H9 (cell line): Measurements from ENCODE around the gene HEG1. TPM values are rescaled to one million over a fixed set of nuclear protein-coding genes. Genes with fewer than 3 reads are reported as not detected.

Experiments used
- DNase-seq: peaks from one replicate; pipeline ENCODE4 v3.0.0-alpha.2; 2017
- H2AFZ ChIP-seq: one replicate; pipeline ENCODE4 v1.6.1; 2013; ENCODE audit warnings: mild to moderate bottlenecking, low read length, control low read depth, moderate library complexity
- H2AK5ac ChIP-seq: 2 replicates; pipeline ENCODE4 v1.6.1; 2013; ENCODE audit warnings: low read length, control low read depth, mixed read lengths; ENCODE audit not compliant: insufficient read length
- H2BK120ac ChIP-seq: one replicate; pipeline ENCODE4 v1.6.1; 2013; ENCODE audit warnings: low read depth, mild to moderate bottlenecking, low read length, control low read depth, inconsistent platforms; ENCODE audit not compliant: poor library complexity, severe bottlenecking
- H2BK12ac ChIP-seq: 2 replicates; pipeline ENCODE4 v1.6.1; 2013; ENCODE audit warnings: low read length, control low read depth, mixed read lengths, low read depth; ENCODE audit not compliant: insufficient read length
- H2BK15ac ChIP-seq: 2 replicates; pipeline ENCODE4 v1.6.1; 2013; ENCODE audit warnings: low read depth, low read length, control low read depth
- H2BK20ac ChIP-seq: one replicate; pipeline ENCODE4 v1.6.1; 2013; ENCODE audit warnings: low read depth, mild to moderate bottlenecking, low read length, control low read depth, inconsistent platforms; ENCODE audit not compliant: poor library complexity, severe bottlenecking
- H2BK5ac ChIP-seq: 2 replicates; pipeline ENCODE4 v1.6.1; 2013; ENCODE audit warnings: low read length, control low read depth, mixed read lengths; ENCODE audit not compliant: insufficient read length
- H3K14ac ChIP-seq: 2 replicates; pipeline ENCODE4 v1.6.1; 2013; ENCODE audit warnings: low read length, control low read depth; ENCODE audit not compliant: insufficient read depth
- H3K18ac ChIP-seq: 2 replicates; pipeline ENCODE4 v1.6.1; 2013; ENCODE audit warnings: low read depth, mild to moderate bottlenecking, mixed read lengths, low read length, control low read depth; ENCODE audit not compliant: insufficient read length
- H3K23ac ChIP-seq: 2 replicates; pipeline ENCODE4 v1.6.1; 2013; ENCODE audit warnings: low read length, control low read depth, mixed read lengths, low read depth; ENCODE audit not compliant: insufficient read length
- H3K23me2 ChIP-seq: 2 replicates; pipeline ENCODE4 v1.6.1; 2013; ENCODE audit warnings: low read depth, mild to moderate bottlenecking, mixed read lengths, low read length, control low read depth; ENCODE audit not compliant: insufficient read length, poor library complexity, severe bottlenecking
- H3K27ac ChIP-seq: 2 replicates; pipeline ENCODE4 v1.5.1; 2013; ENCODE audit warnings: low read length, control low read depth, mixed read lengths, low read depth; ENCODE audit not compliant: insufficient read length
- H3K27me3 ChIP-seq: 2 replicates; pipeline ENCODE4 v1.6.1; 2013; ENCODE audit warnings: low read length, control low read depth, inconsistent platforms; ENCODE audit not compliant: insufficient read depth
- H3K4ac ChIP-seq: 2 replicates; pipeline ENCODE4 v1.6.1; 2013; ENCODE audit warnings: low read depth, mild to moderate bottlenecking, control low read depth, inconsistent platforms, low read length, moderate library complexity
- H3K4me1 ChIP-seq: 2 replicates; pipeline ENCODE4 v1.6.1; 2013; ENCODE audit warnings: low read length, control low read depth, inconsistent platforms; ENCODE audit not compliant: insufficient read depth
- H3K4me2 ChIP-seq: 2 replicates; pipeline ENCODE4 v1.6.1; 2013; ENCODE audit warnings: low read length, control low read depth, mixed read lengths; ENCODE audit not compliant: insufficient read length, insufficient read depth
- H3K56ac ChIP-seq: 2 replicates; pipeline ENCODE4 v1.6.1; 2013; ENCODE audit warnings: low read depth, mild to moderate bottlenecking, mixed read lengths, low read length, control low read depth; ENCODE audit not compliant: insufficient read length
- H3K79me1 ChIP-seq: 2 replicates; pipeline ENCODE4 v1.6.1; 2013; ENCODE audit warnings: low read depth, mild to moderate bottlenecking, moderate library complexity, low read length, control low read depth, inconsistent platforms; ENCODE audit not compliant: insufficient read depth, poor library complexity, severe bottlenecking
- H3K79me2 ChIP-seq: 2 replicates; pipeline ENCODE4 v1.6.1; 2013; ENCODE audit warnings: low read length, control low read depth, inconsistent platforms; ENCODE audit not compliant: insufficient read depth
- H3K9ac ChIP-seq: 2 replicates; pipeline ENCODE4 v1.6.1; 2013; ENCODE audit warnings: low read length, control low read depth, mixed read lengths; ENCODE audit not compliant: insufficient read length; ENCODE audit errors: extremely low read depth
- H3K9me3 ChIP-seq: one replicate; pipeline ENCODE4 v1.6.1; 2013; ENCODE audit warnings: low read depth, low read length, inconsistent platforms; ENCODE audit not compliant: control insufficient read depth
- H3T11ph ChIP-seq: one replicate; pipeline ENCODE4 v1.6.1; 2013; ENCODE audit warnings: mild to moderate bottlenecking, low read length, control low read depth, inconsistent platforms
- H4K20me1 ChIP-seq: one replicate; pipeline ENCODE4 v1.6.1; 2013; ENCODE audit not compliant: control insufficient read depth, insufficient read length, insufficient read depth
- H4K5ac ChIP-seq: 2 replicates; pipeline ENCODE4 v1.6.1; 2013; ENCODE audit warnings: low read depth, mild to moderate bottlenecking, mixed read lengths, low read length, control low read depth; ENCODE audit not compliant: insufficient read length
- H4K8ac ChIP-seq: replicated peaks from 2 replicates; pipeline ENCODE4 v1.6.1; 2013; ENCODE audit warnings: low read length, control low read depth, mixed read lengths, low read depth; ENCODE audit not compliant: insufficient read length
- H4K91ac ChIP-seq: 2 replicates; pipeline ENCODE4 v1.6.1; 2013; ENCODE audit warnings: low read depth, mild to moderate bottlenecking, moderate library complexity, mixed read lengths, low read length, control low read depth; ENCODE audit not compliant: insufficient read length
- H3K27ac Mint-ChIP-seq, 3 experiments: 2 replicates in 2 of 3; 3 replicates in 1 of 3; pipeline ENCODE4 v1.8.0; 2020 to 2021; ENCODE audit warnings: mixed read lengths in 3 of 3, mild to moderate bottlenecking in 1 of 3, moderate library complexity in 1 of 3
- H3K27me3 Mint-ChIP-seq: 2 replicates; pipeline ENCODE4 v1.8.0; 2021; ENCODE audit warnings: low read depth, mild to moderate bottlenecking, moderate library complexity, mixed read lengths
- H3K36me3 Mint-ChIP-seq, 3 experiments: 2 replicates in 2 of 3; 3 replicates in 1 of 3; pipeline ENCODE4 v1.8.0; 2020 to 2021; ENCODE audit warnings: low read depth in 3 of 3, mixed read lengths in 3 of 3; ENCODE audit not compliant: insufficient read depth in 1 of 3
- H3K4me1 Mint-ChIP-seq, 2 experiments: 2 replicates each; pipeline ENCODE4 v1.8.0; 2020; ENCODE audit warnings: mixed read lengths in 2 of 2
- H3K4me3 Mint-ChIP-seq, 2 experiments: 2 replicates in 1 of 2; 3 replicates in 1 of 2; pipeline ENCODE4 v1.8.0; 2020 to 2021; ENCODE audit warnings: mild to moderate bottlenecking in 2 of 2, mixed read lengths in 2 of 2, moderate library complexity in 1 of 2
- H3K9me3 Mint-ChIP-seq, 2 experiments: 2 replicates in 1 of 2; 3 replicates in 1 of 2; pipeline ENCODE4 v1.8.0; 2020; ENCODE audit warnings: mild to moderate bottlenecking in 2 of 2, mixed read lengths in 2 of 2, moderate library complexity in 1 of 2
- WGBS: extraction: QIAGEN DNeasy Blood & Tissue Kit; methylation state at CpG from one replicate; pipeline ENCODE4 v1.1.7; 2013; ENCODE audit warnings: missing lambda C conversion rate, low lambda C conversion rate, mixed read lengths; ENCODE audit not compliant: insufficient read length; ENCODE audit errors: extremely low coverage; 5-methylcytosine and 5-hydroxymethylcytosine counted together
- total RNA-seq: library from RNA; stranded (reverse); gene quantifications from 2 replicates; pipeline ENCODE4 v1.2.1, GENCODE V29; 2021
- TF ChIP-seq, protein P1 (sequence below): fragments of 200-600 bp; sonication (generic); conservative IDR thresholded peaks from 3 replicates; pipeline ENCODE4 v1.8.0; 2021; ENCODE audit warnings: antibody characterized with exemption, mild to moderate bottlenecking

HEG1 gene
- total RNA-seq, 1 experiment from 2014 or later = 10.3 TPM

DNA sequence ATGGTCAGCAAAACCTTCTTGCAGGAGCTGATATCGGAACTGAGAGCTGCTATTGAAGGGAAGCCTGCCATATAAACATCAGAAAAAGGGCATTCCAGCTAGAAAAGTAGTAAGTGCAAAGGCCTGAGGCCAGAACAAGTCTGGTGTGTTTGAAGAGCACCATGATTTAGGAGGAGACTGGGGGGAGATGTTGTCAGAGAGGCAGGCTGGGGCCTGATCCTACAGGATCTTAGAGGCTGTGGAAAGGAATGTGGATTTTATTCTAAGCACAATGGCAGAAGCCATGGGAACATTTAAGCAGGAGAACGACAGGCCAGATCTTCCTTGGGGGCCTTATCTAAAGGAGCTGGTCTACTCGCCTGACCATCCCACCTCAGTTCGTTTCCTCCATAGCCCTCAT, 116.1 kb downstream of the HEG1 start:
- TF ChIP-seq, protein P1, sequence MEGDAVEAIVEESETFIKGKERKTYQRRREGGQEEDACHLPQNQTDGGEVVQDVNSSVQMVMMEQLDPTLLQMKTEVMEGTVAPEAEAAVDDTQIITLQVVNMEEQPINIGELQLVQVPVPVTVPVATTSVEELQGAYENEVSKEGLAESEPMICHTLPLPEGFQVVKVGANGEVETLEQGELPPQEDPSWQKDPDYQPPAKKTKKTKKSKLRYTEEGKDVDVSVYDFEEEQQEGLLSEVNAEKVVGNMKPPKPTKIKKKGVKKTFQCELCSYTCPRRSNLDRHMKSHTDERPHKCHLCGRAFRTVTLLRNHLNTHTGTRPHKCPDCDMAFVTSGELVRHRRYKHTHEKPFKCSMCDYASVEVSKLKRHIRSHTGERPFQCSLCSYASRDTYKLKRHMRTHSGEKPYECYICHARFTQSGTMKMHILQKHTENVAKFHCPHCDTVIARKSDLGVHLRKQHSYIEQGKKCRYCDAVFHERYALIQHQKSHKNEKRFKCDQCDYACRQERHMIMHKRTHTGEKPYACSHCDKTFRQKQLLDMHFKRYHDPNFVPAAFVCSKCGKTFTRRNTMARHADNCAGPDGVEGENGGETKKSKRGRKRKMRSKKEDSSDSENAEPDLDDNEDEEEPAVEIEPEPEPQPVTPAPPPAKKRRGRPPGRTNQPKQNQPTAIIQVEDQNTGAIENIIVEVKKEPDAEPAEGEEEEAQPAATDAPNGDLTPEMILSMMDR = no peak
- H3K9ac ChIP-seq = no peak overlapping the region
- no peak overlapping the region for H2AFZ ChIP-seq
- no peak overlapping the region for H3K23ac ChIP-seq
- Mint-ChIP-seq H3K36me3 (no peaks in the 10 kb centered on the region; a peak in 1 of 7 replicates), H3K4me1 (no peaks in the 10 kb centered on the region), H3K4me3 (no peak overlapping the region), H3K27ac (no peak overlapping the region), H3K27me3 (peaks cover 2% of the 10 kb centered on the region), H3K9me3 (0 out of 5 replicates have a peak, but pooled peaks cover 0 to 2% of the 10 kb centered on the region in 2 experiments)
- no peak overlapping the region for H3K4me2 ChIP-seq
- no peaks in the 10 kb centered on the region for H4K20me1 ChIP-seq
- no peak overlapping the region for H2BK12ac ChIP-seq
- H3T11ph ChIP-seq = no peak overlapping the region
- no peak overlapping the region for H2AK5ac ChIP-seq
- no peak overlapping the region for H3K14ac ChIP-seq
- no peaks in the 10 kb centered on the region for H3K79me2 ChIP-seq
- no peak for DNase-seq
- H2BK5ac ChIP-seq = no peak overlapping the region
- H2BK15ac ChIP-seq = no peak overlapping the region
- peak overlapping the region; percentile 67 for H4K8ac ChIP-seq
- H3K18ac ChIP-seq = no peak overlapping the region
- H4K91ac ChIP-seq = no peak overlapping the region
- no peaks in the 10 kb centered on the region for H3K9me3 ChIP-seq
- no peaks in the 10 kb centered on the region for H3K23me2 ChIP-seq
- whole genome bisulfite sequencing = no CpG with 5 or more reads among the region's 4 CpGs
- H3K4ac ChIP-seq = no peak overlapping the region
- no peak overlapping the region for H3K27ac ChIP-seq
- no peak overlapping the region for H2BK120ac ChIP-seq
- H3K79me1 ChIP-seq = no peaks in the 10 kb centered on the region
- H3K56ac ChIP-seq = no peak overlapping the region
- H3K4me1 ChIP-seq = no peaks in the 10 kb centered on the region
- H3K27me3 ChIP-seq = no peaks in the 10 kb centered on the region
- no peak overlapping the region for H2BK20ac ChIP-seq
- H4K5ac ChIP-seq = no peak overlapping the region
